SU-DHL-6 (cell line): Measurements from ENCODE around the gene PBX1.

Experiments
- H2AFZ ChIP-seq: fragments of 200-600 bp; sonication (generic); 2 replicates; pipeline ENCODE4 v1.6.1; 2014; ENCODE audit warnings: low read depth, mild to moderate bottlenecking, moderate library complexity, mixed read lengths, antibody characterized with exemption, low read length; ENCODE audit not compliant: severe bottlenecking
- H3F3A ChIP-seq: fragments of 200-600 bp; shearing (Covaris generic); 2 replicates; pipeline ENCODE4 v1.6.0; 2016; ENCODE audit warnings: antibody characterized with exemption, mild to moderate bottlenecking; ENCODE audit not compliant: insufficient read depth
- H3K27ac ChIP-seq: fragments of 200-600 bp; sonication (generic); 2 replicates; pipeline ENCODE4 v1.5.1; 2016; ENCODE audit warnings: low read depth, mild to moderate bottlenecking, low read length, moderate library complexity, mixed read lengths
- H3K27me3 ChIP-seq: fragments of 200-600 bp; sonication (generic), shearing (Covaris generic); 2 replicates; pipeline ENCODE4 v1.6.0; 2014; ENCODE audit warnings: mild to moderate bottlenecking, low read length
- H3K36me3 ChIP-seq: fragments of 200-600 bp; sonication (generic); 2 replicates; pipeline ENCODE4 v1.6.1; 2014; ENCODE audit warnings: mild to moderate bottlenecking, low read length, mixed read lengths
- H3K4me2 ChIP-seq: fragments of 300-600, 200-600 bp; shearing (Covaris generic), sonication (generic); 2 replicates; pipeline ENCODE4 v1.6.0; 2014; ENCODE audit warnings: low read length, low read depth, mild to moderate bottlenecking; ENCODE audit not compliant: poor library complexity, severe bottlenecking
- H3K4me3 ChIP-seq: fragments of 200-600 bp; sonication (generic); 2 replicates; pipeline ENCODE4 v1.5.1; 2014; ENCODE audit warnings: antibody characterized with exemption, low read length, mild to moderate bottlenecking, mixed read lengths; ENCODE audit not compliant: insufficient read depth, poor library complexity, severe bottlenecking
- H3K79me2 ChIP-seq: fragments of 200-600 bp; sonication (generic); 2 replicates; pipeline ENCODE4 v1.6.1; 2014; ENCODE audit warnings: mild to moderate bottlenecking, low read length, moderate library complexity; ENCODE audit not compliant: insufficient read depth
- H3K9ac ChIP-seq: fragments of 200-600 bp; sonication (generic); 2 replicates; pipeline ENCODE4 v1.7.0; 2014; ENCODE audit warnings: mild to moderate bottlenecking, low read length
- H3K9me2 ChIP-seq: fragments of 200-600 bp; sonication (generic); replicated peaks from 2 replicates; pipeline ENCODE4 v1.6.1; 2014; ENCODE audit warnings: low read length; ENCODE audit not compliant: insufficient read depth
- H3K9me3 ChIP-seq: fragments of 200-600 bp; sonication (generic); 2 replicates; pipeline ENCODE4 v1.6.1; 2014; ENCODE audit warnings: low read length, mixed read lengths; ENCODE audit not compliant: insufficient read depth
- H4K20me1 ChIP-seq: fragments of 200-600 bp; sonication (generic); 2 replicates; pipeline ENCODE4 v1.6.1; 2014; ENCODE audit warnings: low read depth, mild to moderate bottlenecking, antibody characterized with exemption, low read length, moderate library complexity, mixed read lengths
- CTCF ChIP-seq: fragments of 200-600 bp; sonication (generic); IDR thresholded peaks from one replicate; pipeline ENCODE4 v1.5.1; 2017; ENCODE audit warnings: antibody characterized with exemption, mild to moderate bottlenecking, low read length, moderate library complexity; ENCODE audit not compliant: insufficient read depth, poor library complexity, severe bottlenecking
- EZH2phosphoT487 ChIP-seq: fragments of 200-600 bp; sonication (generic), shearing (Covaris generic); conservative IDR thresholded peaks from 2 replicates; pipeline ENCODE4 v1.6.1; 2018; ENCODE audit warnings: mild to moderate bottlenecking, antibody characterized with exemption, low read length, moderate library complexity, mixed read lengths

Gene PBX1

DNA sequence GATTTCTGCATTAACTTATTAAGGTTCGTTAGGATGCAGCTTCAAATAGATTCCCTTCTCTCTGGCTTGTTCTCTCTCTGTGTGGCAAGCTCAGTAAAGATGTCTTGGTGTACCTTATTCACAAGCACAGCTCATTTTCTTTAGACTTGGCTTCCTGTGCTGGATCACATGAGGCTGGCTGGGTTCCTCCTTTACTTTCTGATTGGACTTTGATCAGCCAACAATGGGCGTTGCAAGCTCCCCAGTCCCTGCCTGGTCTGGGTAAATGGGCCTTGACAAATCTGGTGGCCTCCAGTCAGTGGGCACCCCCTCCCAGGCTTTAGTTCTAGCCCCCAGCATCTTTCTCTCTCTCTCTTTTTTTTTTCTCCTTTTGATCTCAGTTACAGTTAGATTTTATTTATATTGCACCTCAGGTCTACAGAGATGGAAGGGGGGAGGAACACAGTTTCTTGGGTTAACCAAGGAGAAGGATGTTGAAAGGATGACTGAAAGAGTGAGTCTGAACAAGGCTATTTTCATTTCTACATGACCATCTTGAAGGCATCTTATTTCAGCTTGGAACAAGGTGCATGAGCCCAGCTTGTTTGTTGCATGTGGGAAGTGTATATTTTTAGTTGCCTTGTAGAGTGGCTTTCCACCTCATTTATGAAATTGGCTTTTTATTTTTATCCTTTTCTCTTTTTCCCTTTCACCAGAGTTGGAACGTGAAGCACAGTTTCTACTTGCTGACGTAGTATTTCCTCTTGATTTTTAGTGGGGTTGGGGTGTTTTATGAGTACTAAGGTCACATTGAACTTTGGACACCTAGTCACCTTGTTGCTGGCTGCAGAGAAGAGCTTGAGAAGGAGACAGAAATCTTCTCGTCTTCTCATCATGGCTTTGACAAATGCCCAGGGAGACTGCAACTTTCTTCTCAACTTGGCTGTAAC, 77.1 kb downstream of the PBX1 start:
- Histone ChIP-seq H3K9ac (no peak overlapping the region), H3F3A (no peaks in the 10 kb centered on the region), H3K27ac (no peak overlapping the region), H4K20me1 (no peaks in the 10 kb centered on the region), H3K4me2 (no peak overlapping the region), H3K36me3 (no peaks in the 10 kb centered on the region), H3K9me2 (no peaks in the 10 kb centered on the region), H2AFZ (no peak overlapping the region), H3K9me3 (no peaks in the 10 kb centered on the region), H3K4me3 (no peak overlapping the region), H3K79me2 (no peaks in the 10 kb centered on the region), H3K27me3 (no peaks in the 10 kb centered on the region)
- TF ChIP-seq EZH2phosphoT487, result no peak
- no peak for TF ChIP-seq CTCF

- no peaks in the 10 kb centered on the region for H3K79me2 ChIP-seq
- H3K4me3 ChIP-seq, result no peak overlapping the region
- no peaks in the 10 kb centered on the region for H3K36me3 ChIP-seq
- no peaks in the 10 kb centered on the region for H3K9me2 ChIP-seq
- no peak for TF ChIP-seq EZH2phosphoT487
- H4K20me1 ChIP-seq, result no peaks in the 10 kb centered on the region
- H2AFZ ChIP-seq, result no peak overlapping the region
- no peak overlapping the region for H3K27ac ChIP-seq
- H3K27me3 ChIP-seq, result no peaks in the 10 kb centered on the region
- H3F3A ChIP-seq, result no peaks in the 10 kb centered on the region
- no peak overlapping the region for H3K9ac ChIP-seq
- no peak overlapping the region for H3K4me2 ChIP-seq
- H3K9me3 ChIP-seq, result no peaks in the 10 kb centered on the region
Observed at GRCh38 chr1:164636757-164637156, 77.8 kb downstream of the PBX1 start.

GRCh38 chr1:164637461-164638375, 78.7 kb downstream of the PBX1 start:
- TF ChIP-seq CTCF (no peak), EZH2phosphoT487 (no peak)
- H3K9ac ChIP-seq, result no peak overlapping the region
- no peaks in the 10 kb centered on the region for H3F3A ChIP-seq
- no peak overlapping the region for H3K4me3 ChIP-seq
- no peak overlapping the region for H2AFZ ChIP-seq
- H3K9me3 ChIP-seq, result no peaks in the 10 kb centered on the region
- H3K27ac ChIP-seq, result no peak overlapping the region
- H3K9me2 ChIP-seq, result no peaks in the 10 kb centered on the region
- H3K36me3 ChIP-seq, result no peaks in the 10 kb centered on the region
- H3K4me2 ChIP-seq, result no peak overlapping the region
- H3K27me3 ChIP-seq, result no peaks in the 10 kb centered on the region
- no peaks in the 10 kb centered on the region for H3K79me2 ChIP-seq
- no peaks in the 10 kb centered on the region for H4K20me1 ChIP-seq
